Neutrophil (primary cell): ENCODE measurements around the gene KCNH1.

Experiments used
- H3K27ac ChIP-seq: fragments of 200-600 bp; sonication (generic); 2 replicates; pipeline ENCODE4 v1.5.1; 2016; ENCODE audit warnings: mild to moderate bottlenecking, moderate library complexity
- H3K27me3 ChIP-seq: fragments of 200-600 bp; sonication (generic); 2 replicates; pipeline ENCODE4 v1.6.0; 2016; ENCODE audit warnings: mild to moderate bottlenecking
- H3K36me3 ChIP-seq: fragments of 200-600 bp; sonication (generic); 2 replicates; pipeline ENCODE4 v1.5.1; 2017
- H3K4me1 ChIP-seq, 2 experiments: fragments of 200-600 bp in 1 of 2; sonication (generic) in 1 of 2; 1 replicate in 1 of 2; 2 replicates in 1 of 2; pipeline versions ENCODE4 v1.5.1 to v1.6.1; 2013 to 2016; ENCODE audit warnings: low read depth in 1 of 2, low read length in 1 of 2, mild to moderate bottlenecking in 1 of 2, moderate library complexity in 1 of 2; ENCODE audit not compliant: control insufficient read depth in 1 of 2, insufficient read depth in 1 of 2
- H3K4me3 ChIP-seq, 2 experiments: fragments of 200-600 bp in 1 of 2; sonication (generic) in 1 of 2; 1 replicate in 1 of 2; 2 replicates in 1 of 2; pipeline ENCODE4 v1.5.1; 2013 to 2016; ENCODE audit warnings: low read depth in 1 of 2, low read length in 1 of 2, mild to moderate bottlenecking in 1 of 2, moderate library complexity in 1 of 2
- H3K9me3 ChIP-seq: fragments of 200-600 bp; sonication (generic); 2 replicates; pipeline ENCODE4 v1.5.1; 2016
- CTCF ChIP-seq: fragments of 200-600 bp; sonication (generic); IDR thresholded peaks from 2 replicates; pipeline ENCODE4 v1.5.1; 2016; ENCODE audit warnings: antibody characterized with exemption

Gene KCNH1

GRCh38 chr1:211135342-211135950, 1.5 kb upstream of the KCNH1 start:
- H3K36me3 ChIP-seq, result no peaks in the 10 kb centered on the region
- H3K9me3 ChIP-seq, result no peaks in the 10 kb centered on the region
- H3K4me1 ChIP-seq, result peaks cover 0 to 7% of the 10 kb centered on the region in 2 experiments
- no peak for TF ChIP-seq CTCF
- H3K27me3 ChIP-seq, result peaks cover 87% of the 10 kb centered on the region
- H3K27ac ChIP-seq, result no peak overlapping the region
- H3K4me3 ChIP-seq, result no peak overlapping the region

- Histone ChIP-seq H3K36me3 (no peaks in the 10 kb centered on the region), H3K27ac (no peak overlapping the region), H3K4me1 (peaks cover 0 to 7% of the 10 kb centered on the region in 2 experiments), H3K4me3 (no peak overlapping the region), H3K27me3 (peaks cover 97% of the 10 kb centered on the region), H3K9me3 (no peaks in the 10 kb centered on the region)
- no peak for TF ChIP-seq CTCF
Measured at GRCh38 chr1:211133393-211133835, 534 bp downstream of the KCNH1 start.

GRCh38 chr1:211132721-211133392, 1.1 kb downstream of the KCNH1 start:
- Histone ChIP-seq H3K4me3 (no peak overlapping the region), H3K27ac (no peak overlapping the region)

GRCh38 chr1:211129776-211130175, 4.2 kb downstream of the KCNH1 start:
- Histone ChIP-seq H3K4me1 (peaks cover 0 to 7% of the 10 kb centered on the region in 2 experiments), H3K9me3 (no peaks in the 10 kb centered on the region), H3K27ac (no peak overlapping the region), H3K27me3 (peaks cover 68% of the 10 kb centered on the region), H3K36me3 (no peaks in the 10 kb centered on the region), H3K4me3 (no peak overlapping the region)
- no peak for TF ChIP-seq CTCF

More at GRCh38 chr1:211132721-211133392, 1.1 kb downstream of the KCNH1 start:
- H3K36me3 ChIP-seq, result no peaks in the 10 kb centered on the region
- H3K4me1 ChIP-seq, result peaks cover 0 to 7% of the 10 kb centered on the region in 2 experiments
- no peak for TF ChIP-seq CTCF
- H3K27me3 ChIP-seq, result peaks cover 95% of the 10 kb centered on the region
- no peaks in the 10 kb centered on the region for H3K9me3 ChIP-seq

- peaks cover 42% of the 10 kb centered on the region for H3K27me3 ChIP-seq
- no peak overlapping the region for H3K27ac ChIP-seq
- H3K4me3 ChIP-seq, result no peak overlapping the region
- H3K36me3 ChIP-seq, result no peaks in the 10 kb centered on the region
- no peak for TF ChIP-seq CTCF
- no peaks in the 10 kb centered on the region for H3K4me1 ChIP-seq
- no peaks in the 10 kb centered on the region for H3K9me3 ChIP-seq
Measured at GRCh38 chr1:211127166-211127565, 6.8 kb downstream of the KCNH1 start.
